Esophagus muscularis mucosa (tissue), 4 donors: Measurements from ENCODE around the gene TBX15. TPM values are rescaled to one million over a fixed set of nuclear protein-coding genes. Genes with fewer than 3 reads are reported as not detected.

ENCODE experiments used
- DNase-seq: peaks from one replicate; pipeline ENCODE4 v3.0.0-alpha.2; 2017; ENCODE audit errors: extremely low spot score
- H3K27ac ChIP-seq, 4 donors: fragments of 200-600 bp; sonication (generic); replicated peaks in 1 of 4; 1 replicate in 3 of 4; 2 replicates in 1 of 4; pipeline ENCODE4 v1.5.1; 2016 to 2019; ENCODE audit warnings: mild to moderate bottlenecking in 1 of 4
- H3K27me3 ChIP-seq, 4 donors: fragments of 200-600 bp; sonication (generic); one replicate each; pipeline versions ENCODE4 v1.5.1 to v1.6.0; 2016 to 2019
- H3K36me3 ChIP-seq, 4 donors: fragments of 200-600 bp; sonication (generic); one replicate each; pipeline ENCODE4 v1.5.1; 2016 to 2019
- H3K4me1 ChIP-seq, 4 donors: fragments of 200-600 bp; sonication (generic); one replicate each; pipeline ENCODE4 v1.5.1; 2016 to 2019
- H3K4me3 ChIP-seq, 4 donors: fragments of 200-600 bp; sonication (generic); 1 replicate in 2 of 4; 2 replicates in 2 of 4; pipeline ENCODE4 v1.5.1; 2016 to 2019; ENCODE audit warnings: mild to moderate bottlenecking in 4 of 4, moderate library complexity in 1 of 4
- H3K9me3 ChIP-seq, 4 donors: fragments of 200-600 bp; sonication (generic); 1 replicate in 3 of 4; 2 replicates in 1 of 4; pipeline ENCODE4 v1.5.1; 2016 to 2019
- CTCF ChIP-seq, 3 experiments: fragments of 200-600 bp in 2 of 3; fragments of 450-650 bp in 1 of 3; sonication (generic) in 2 of 3; IDR thresholded peaks; one replicate each; pipeline ENCODE4 v1.5.1; 2017 to 2019; ENCODE audit warnings: antibody characterized with exemption in 3 of 3, mild to moderate bottlenecking in 2 of 3, moderate library complexity in 1 of 3
- EP300 ChIP-seq: sonication (generic); formaldehyde crosslinking; IDR thresholded peaks from one replicate; pipeline ENCODE4 v1.6.1; 2017; ENCODE audit warnings: antibody characterized with exemption
- POLR2A ChIP-seq: fragments of 450-650 bp; IDR thresholded peaks from one replicate; pipeline ENCODE4 v1.6.1; 2017; ENCODE audit warnings: antibody characterized with exemption, moderate library complexity, mild to moderate bottlenecking, low read depth
- POLR2AphosphoS5 ChIP-seq, 2 donors: sonication (generic); formaldehyde crosslinking; IDR thresholded peaks; one replicate each; pipeline ENCODE4 v1.6.1; 2017; ENCODE audit warnings: antibody characterized with exemption in 2 of 2
- WGBS: methylation state at CpG from one replicate; pipeline ENCODE4 v1.1.5; 2018; 5-methylcytosine and 5-hydroxymethylcytosine counted together
- intact Hi-C: fragments of 100-400 bp; cut with DNase I; formaldehyde crosslinking; loops from one replicate; pipeline ENCODE4 v1.15.1; 2023
- total RNA-seq, 4 donors: library from RNA; depleted of rRNA; stranded (reverse); fragments of >200 nt; gene quantifications; one replicate each; pipeline versions ENCODE4 v1.1.0 to v1.2.1, GENCODE V29; 2016

The TBX15 gene
- total RNA-seq, 4 donors from 2014 or later, result 0.42 to 1.2 (median 0.79) TPM

GRCh38 chr1:118923319-118923718 lies 64.8 kb downstream of the TBX15 start:
- TF ChIP-seq POLR2AphosphoS5 (IDR thresholded peaks at IDR 0.05) (no peak), CTCF (IDR thresholded peaks at IDR 0.05) (no peak), EP300 (no peak), POLR2A (no peak)
- H3K4me3 ChIP-seq, result no peak overlapping the region
- no peaks in the 10 kb centered on the region for H3K27me3 ChIP-seq
- H3K4me1 ChIP-seq, result no peaks in the 10 kb centered on the region
- no peaks in the 10 kb centered on the region for H3K36me3 ChIP-seq
- no peaks in the 10 kb centered on the region for H3K9me3 ChIP-seq
- intact Hi-C loops, result no loop called here
- H3K27ac ChIP-seq, result no peak overlapping the region
- no peak for DNase-seq
- 59% methylated on average over 4 of the region's 4 CpGs for WGBS

GRCh38 chr1:118921994-118922393 lies 66.1 kb downstream of the TBX15 start:
- intact Hi-C loops, result no loop called here
- H3K27ac ChIP-seq, result no peak overlapping the region
- H3K27me3 ChIP-seq, result no peaks in the 10 kb centered on the region
- TF ChIP-seq EP300, result no peak
- no peak for TF ChIP-seq CTCF (IDR thresholded peaks at IDR 0.05)
- TF ChIP-seq POLR2AphosphoS5 (IDR thresholded peaks at IDR 0.05), result no peak
- no peak for TF ChIP-seq POLR2A
- DNase-seq, result no peak
- no peaks in the 10 kb centered on the region for H3K36me3 ChIP-seq
- H3K4me3 ChIP-seq, result no peak overlapping the region
- WGBS, result 88% methylated on average over 5 of the region's 5 CpGs
- no peaks in the 10 kb centered on the region for H3K4me1 ChIP-seq
- no peaks in the 10 kb centered on the region for H3K9me3 ChIP-seq

GRCh38 chr1:118920124-118920717 lies 67.9 kb downstream of the TBX15 start:
- 79% methylated on average over 4 of the region's 4 CpGs for WGBS
- no peaks in the 10 kb centered on the region for H3K4me1 ChIP-seq
- intact Hi-C loops, result no loop called here
- H3K27ac ChIP-seq, result no peak overlapping the region
- no peaks in the 10 kb centered on the region for H3K27me3 ChIP-seq
- no peak overlapping the region for H3K4me3 ChIP-seq
- no peak for DNase-seq
- no peak for TF ChIP-seq EP300
- TF ChIP-seq POLR2AphosphoS5 (IDR thresholded peaks at IDR 0.05), result no peak
- TF ChIP-seq POLR2A, result no peak
- no peak for TF ChIP-seq CTCF (IDR thresholded peaks at IDR 0.05)
- H3K9me3 ChIP-seq, result no peaks in the 10 kb centered on the region
- no peaks in the 10 kb centered on the region for H3K36me3 ChIP-seq

GRCh38 chr1:118918940-118919259 lies 69.2 kb downstream of the TBX15 start:
- intact Hi-C loops, result no loop called here

More at GRCh38 chr1:118918940-118919259, 69.2 kb downstream of the TBX15 start:
- Histone ChIP-seq H3K36me3 (no peaks in the 10 kb centered on the region), H3K27ac (no peak overlapping the region), H3K4me3 (no peak overlapping the region), H3K9me3 (no peaks in the 10 kb centered on the region), H3K4me1 (no peaks in the 10 kb centered on the region), H3K27me3 (no peaks in the 10 kb centered on the region)
- DNase-seq, result no peak
- 85% methylated on average over 2 of the region's 2 CpGs for WGBS
- TF ChIP-seq CTCF (IDR thresholded peaks at IDR 0.05) (no peak), EP300 (no peak), POLR2AphosphoS5 (IDR thresholded peaks at IDR 0.05) (no peak), POLR2A (no peak)
